ENCODE measurements around the gene KIF16B.

GRCh38 chr20:16236589-16237241, 336.5 kb downstream of the KIF16B start:
- TF ChIP-seq EZH2 (IDR thresholded peaks at IDR 0.05; ENCODE audit: borderline replicate concordance, low read depth, low read length, severe bottlenecking) (no peak), CTCF (IDR thresholded peaks at IDR 0.05; ENCODE audit: borderline replicate concordance, extremely low read depth, low read length, poor library complexity, severe bottlenecking) (no peak)

Data from DND-41 (cell line).